GM21515 (cell line): ENCODE measurements around the gene OR6S1.
A peak's percentile ranks its signal among the peaks of the same experiment; 100 is the strongest.
"Not testable (repeated sequence)": the region's sequence is repeated elsewhere in the genome, so short reads cannot be mapped to it uniquely, and the experiment has no call there.

ENCODE experiments used
- ATAC-seq: cut with Tn5 transposase; IDR thresholded peaks from one replicate; pipeline ENCODE4 v1.9.1; 2021; ENCODE audit not compliant: unreplicated experiment

Gene OR6S1

GRCh38 chr14:20671597-20672283 lies 30.2 kb upstream of the OR6S1 start:
- ATAC-seq = no peak

GRCh38 chr14:20668969-20669368 lies 27.5 kb upstream of the OR6S1 start:
- ATAC-seq = no peak

GRCh38 chr14:20667957-20668356 lies 26.5 kb upstream of the OR6S1 start:
- ATAC-seq = peak; percentile 72

GRCh38 chr14:20666400-20666961 lies 25.0 kb upstream of the OR6S1 start:
- ATAC-seq = not testable (repeated sequence)

GRCh38 chr14:20662968-20663732 lies 21.7 kb upstream of the OR6S1 start:
- ATAC-seq = no peak

- ATAC-seq = no peak
Observed at GRCh38 chr14:20661197-20661596, 19.7 kb upstream of the OR6S1 start.

- no peak for ATAC-seq
Observed at GRCh38 chr14:20659813-20660395, 18.4 kb upstream of the OR6S1 start.

- ATAC-seq = no peak
Observed at GRCh38 chr14:20659336-20659735, 17.8 kb upstream of the OR6S1 start.

GRCh38 chr14:20658246-20658645 lies 16.8 kb upstream of the OR6S1 start:
- ATAC-seq = no peak

- no peak for ATAC-seq
Observed at GRCh38 chr14:20657216-20658211, 16.0 kb upstream of the OR6S1 start.

GRCh38 chr14:20656274-20656673 lies 14.8 kb upstream of the OR6S1 start:
- ATAC-seq = no peak

GRCh38 chr14:20655851-20656250 lies 14.4 kb upstream of the OR6S1 start:
- ATAC-seq = no peak

GRCh38 chr14:20652996-20653975 lies 11.8 kb upstream of the OR6S1 start:
- ATAC-seq = no peak

GRCh38 chr14:20645481-20645880 lies 4.0 kb upstream of the OR6S1 start:
- no peak for ATAC-seq

GRCh38 chr14:20644520-20644919 lies 3.0 kb upstream of the OR6S1 start:
- no peak for ATAC-seq

- not testable (repeated sequence) for ATAC-seq
Observed at GRCh38 chr14:20642755-20643154, 1.3 kb upstream of the OR6S1 start.

- no peak for ATAC-seq
Observed at GRCh38 chr14:20642182-20642581, 691 bp upstream of the OR6S1 start.

- peak; percentile 48 for ATAC-seq
Observed at GRCh38 chr14:20632831-20633691, 8.4 kb downstream of the OR6S1 start.
